Measurements from ENCODE around the gene TNFSF9. TPM values are rescaled to one million over a fixed set of nuclear protein-coding genes. Genes with fewer than 3 reads are reported as not detected.
"Not testable (repeated sequence)": the region's sequence is repeated elsewhere in the genome, so short reads cannot be mapped to it uniquely, and the experiment has no call there.

TNFSF9 gene
- total RNA-seq, 2 experiments from 2014 or later, result 1.5 to 1.8 TPM

DNA sequence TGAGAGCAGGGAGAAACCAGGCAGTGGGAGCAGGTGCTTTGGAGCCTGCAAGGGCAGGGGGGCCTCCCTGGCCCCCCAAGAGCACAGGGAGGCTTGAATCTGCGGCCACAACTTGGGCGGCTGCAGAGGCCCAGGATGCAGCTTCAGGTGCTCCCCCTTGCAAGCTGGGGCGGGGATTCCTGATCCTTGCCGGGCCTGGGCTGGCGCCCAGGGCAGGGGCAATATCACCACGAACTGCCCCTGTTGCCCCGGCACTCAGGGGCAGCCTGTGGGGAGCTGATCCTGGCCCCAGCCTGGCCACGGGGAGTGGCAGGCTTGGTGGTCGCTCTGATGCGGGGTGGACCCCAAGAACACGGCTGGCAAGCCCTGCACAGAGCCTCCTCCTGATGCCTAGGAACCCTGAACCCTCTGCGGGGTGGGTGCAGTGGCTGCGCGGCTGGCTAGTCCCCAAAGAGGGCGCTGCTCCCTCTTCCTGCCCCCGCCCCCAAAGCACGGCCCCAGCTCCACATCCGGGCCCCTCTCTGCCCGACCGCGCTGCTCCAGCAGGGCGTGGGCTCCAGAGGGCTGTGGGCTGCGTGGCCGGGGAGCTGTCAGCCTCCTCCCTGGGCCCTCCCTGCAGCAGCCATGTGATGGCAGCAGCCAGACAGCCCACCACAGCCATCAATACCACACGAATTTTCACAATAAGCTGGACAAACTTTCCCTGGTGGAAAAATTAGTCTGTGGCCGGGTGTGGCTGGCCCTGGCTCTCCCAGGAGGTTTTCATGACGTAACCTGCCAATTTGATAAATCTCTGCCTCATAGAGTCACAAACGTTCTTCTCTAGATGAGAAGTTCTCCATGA, 21.0 kb downstream of the TNFSF9 start:
- DNase-seq (peak; percentile 19 to 83 (median 46)), ATAC-seq (ENCODE audit: poor library complexity) (peak; percentile 99)
- Mint-ChIP-seq H3K27ac (no peak overlapping the region), H3K4me1 (ENCODE audit: low read depth) (peaks cover 6% of the 10 kb centered on the region), H3K27me3 (no peaks in the 10 kb centered on the region), H3K4me3 (no peak overlapping the region), H3K9me3 (no peaks in the 10 kb centered on the region), H3K36me3 (ENCODE audit: low read depth) (no peaks in the 10 kb centered on the region)
- H3K27ac ChIP-seq (ENCODE audit: low read depth in 1 of 2, low read length in 2 of 2), result no peak overlapping the region
- H3K36me3 ChIP-seq (ENCODE audit: insufficient read depth, low read length), result no peaks in the 10 kb centered on the region
- H3K27me3 ChIP-seq (ENCODE audit: control insufficient read depth in 1 of 2, insufficient read depth in 2 of 2, low read length in 2 of 2), result no peaks in the 10 kb centered on the region
- TF ChIP-seq, protein P1, sequence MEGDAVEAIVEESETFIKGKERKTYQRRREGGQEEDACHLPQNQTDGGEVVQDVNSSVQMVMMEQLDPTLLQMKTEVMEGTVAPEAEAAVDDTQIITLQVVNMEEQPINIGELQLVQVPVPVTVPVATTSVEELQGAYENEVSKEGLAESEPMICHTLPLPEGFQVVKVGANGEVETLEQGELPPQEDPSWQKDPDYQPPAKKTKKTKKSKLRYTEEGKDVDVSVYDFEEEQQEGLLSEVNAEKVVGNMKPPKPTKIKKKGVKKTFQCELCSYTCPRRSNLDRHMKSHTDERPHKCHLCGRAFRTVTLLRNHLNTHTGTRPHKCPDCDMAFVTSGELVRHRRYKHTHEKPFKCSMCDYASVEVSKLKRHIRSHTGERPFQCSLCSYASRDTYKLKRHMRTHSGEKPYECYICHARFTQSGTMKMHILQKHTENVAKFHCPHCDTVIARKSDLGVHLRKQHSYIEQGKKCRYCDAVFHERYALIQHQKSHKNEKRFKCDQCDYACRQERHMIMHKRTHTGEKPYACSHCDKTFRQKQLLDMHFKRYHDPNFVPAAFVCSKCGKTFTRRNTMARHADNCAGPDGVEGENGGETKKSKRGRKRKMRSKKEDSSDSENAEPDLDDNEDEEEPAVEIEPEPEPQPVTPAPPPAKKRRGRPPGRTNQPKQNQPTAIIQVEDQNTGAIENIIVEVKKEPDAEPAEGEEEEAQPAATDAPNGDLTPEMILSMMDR (IDR thresholded peaks at IDR 0.05), result peak; percentile 29
- intact Hi-C loops (cut with DNase I, micrococcal nuclease), result no loop called here
- H3K4me1 ChIP-seq (ENCODE audit: insufficient read depth, low read length), result peaks cover 19% of the 10 kb centered on the region
- ChIA-PET POLR2A (interaction anchor here (0.6 to 1.1 kb wide), 4 partner anchors 16 to 339 kb away, joined by 3 read pairs; partner anchors contain the start of gene TNFSF9), CTCF (interaction anchor here (0.6 to 2.0 kb wide), 3 partner anchors 11 to 81 kb away, joined by 3 to 6 read pairs (median 4); no protein-coding TSS in a partner anchor)
- H3K9me3 ChIP-seq (ENCODE audit: control insufficient read depth in 1 of 2, insufficient read depth in 1 of 2, low read length in 2 of 2), result no peaks in the 10 kb centered on the region
- peak overlapping the region; percentile 24 for H3K4me3 ChIP-seq (ENCODE audit: low read length)

DNA sequence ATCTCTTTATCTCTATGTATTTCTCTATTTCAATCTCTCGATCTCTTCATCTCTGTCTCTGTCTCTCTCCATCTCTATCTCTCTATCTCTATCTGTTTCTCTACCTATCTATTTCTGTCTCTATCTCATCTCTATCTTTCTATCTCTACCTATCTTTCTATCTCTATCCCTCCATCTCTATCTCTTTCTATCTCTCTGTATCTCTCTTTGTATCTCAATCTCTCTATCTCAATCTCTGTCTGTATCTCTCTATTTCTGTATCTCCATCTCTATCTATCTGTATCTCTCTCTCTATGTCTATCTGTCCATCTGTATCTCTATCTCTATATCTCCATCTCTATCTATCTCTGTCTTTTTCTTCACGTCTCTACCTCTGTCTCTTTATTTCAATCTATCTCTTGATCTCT, 25.2 kb downstream of the TNFSF9 start:
- Mint-ChIP-seq H3K36me3 (ENCODE audit: low read depth) (no peaks in the 10 kb centered on the region), H3K27me3 (no peaks in the 10 kb centered on the region), H3K4me3 (no peak overlapping the region), H3K27ac (no peak overlapping the region), H3K4me1 (ENCODE audit: low read depth) (peaks cover 6% of the 10 kb centered on the region), H3K9me3 (no peaks in the 10 kb centered on the region)
- no peak overlapping the region for H3K4me3 ChIP-seq (ENCODE audit: low read length)
- no peaks in the 10 kb centered on the region for H3K27me3 ChIP-seq (ENCODE audit: control insufficient read depth in 1 of 2, insufficient read depth in 2 of 2, low read length in 2 of 2)
- CTCF ChIA-PET, result no interaction called here
- TF ChIP-seq, protein P1 (IDR thresholded peaks at IDR 0.05), result peak; percentile 33
- peaks cover 19% of the 10 kb centered on the region for H3K4me1 ChIP-seq (ENCODE audit: insufficient read depth, low read length)
- no peaks in the 10 kb centered on the region for H3K9me3 ChIP-seq (ENCODE audit: control insufficient read depth in 1 of 2, insufficient read depth in 1 of 2, low read length in 2 of 2)
- ATAC-seq (ENCODE audit: poor library complexity), result no peak
- H3K36me3 ChIP-seq (ENCODE audit: insufficient read depth, low read length), result no peaks in the 10 kb centered on the region
- no peak for DNase-seq
- H3K27ac ChIP-seq (ENCODE audit: low read depth in 1 of 2, low read length in 2 of 2), result no peak overlapping the region
- intact Hi-C loops (cut with DNase I, micrococcal nuclease), result no loop called here
- POLR2A ChIA-PET, result no interaction called here

DNA sequence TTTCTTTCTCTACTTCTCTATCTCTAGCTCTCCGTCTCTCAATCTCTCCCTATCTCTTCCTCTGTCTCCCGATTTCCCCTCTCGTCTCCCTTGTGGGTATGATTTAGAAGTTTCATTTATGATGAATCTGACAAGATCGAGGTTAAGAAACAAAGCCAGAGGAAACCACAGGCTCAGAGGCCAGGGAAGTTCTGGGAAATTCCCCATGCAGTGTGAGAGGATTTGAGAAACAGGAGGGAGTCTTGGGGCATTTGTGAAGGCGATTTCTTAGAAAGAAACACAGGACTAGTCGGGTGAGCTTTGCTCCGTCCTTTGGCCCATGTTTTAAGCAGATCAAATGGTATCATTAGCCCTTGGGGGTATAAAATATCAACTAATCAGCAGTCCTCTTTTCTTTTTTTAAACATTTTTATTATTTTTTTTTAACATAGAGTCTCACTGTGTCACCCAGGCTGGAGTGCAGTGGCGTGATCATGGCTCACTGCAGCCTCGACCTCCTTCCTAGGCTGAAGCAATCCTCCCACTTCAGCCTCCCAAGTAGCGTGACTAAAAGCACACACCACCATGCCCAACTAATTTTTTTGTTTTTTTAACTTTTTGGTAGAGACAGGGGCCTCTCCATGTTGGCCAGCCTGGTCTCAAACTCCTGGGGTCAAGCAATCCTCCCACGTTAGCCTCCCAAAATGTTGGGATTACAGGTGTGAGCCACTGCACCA, 25.8 kb downstream of the TNFSF9 start:
- ChIA-PET CTCF (no interaction called here), POLR2A (no interaction called here)
- peaks cover 6% of the 10 kb centered on the region for H3K4me1 Mint-ChIP-seq (ENCODE audit: low read depth)
- Histone ChIP-seq H3K36me3 (ENCODE audit: insufficient read depth, low read length) (no peaks in the 10 kb centered on the region), H3K9me3 (ENCODE audit: control insufficient read depth in 1 of 2, insufficient read depth in 1 of 2, low read length in 2 of 2) (no peaks in the 10 kb centered on the region), H3K4me3 (ENCODE audit: low read length) (no peak overlapping the region), H3K27ac (ENCODE audit: low read depth in 1 of 2, low read length in 2 of 2) (no peak overlapping the region), H3K27me3 (ENCODE audit: control insufficient read depth in 1 of 2, insufficient read depth in 2 of 2, low read length in 2 of 2) (no peaks in the 10 kb centered on the region), H3K4me1 (ENCODE audit: insufficient read depth, low read length) (peaks cover 13% of the 10 kb centered on the region)
- intact Hi-C loops (cut with DNase I, micrococcal nuclease), result no loop called here
- H3K36me3 Mint-ChIP-seq (ENCODE audit: low read depth), result no peaks in the 10 kb centered on the region
- H3K9me3 Mint-ChIP-seq, result no peaks in the 10 kb centered on the region
- H3K27ac Mint-ChIP-seq, result no peak overlapping the region
- no peaks in the 10 kb centered on the region for H3K27me3 Mint-ChIP-seq
- H3K4me3 Mint-ChIP-seq, result no peak overlapping the region
- peak in 2 of 14 experiments; percentile 55 to 62 for DNase-seq
- TF ChIP-seq, protein P1 (IDR thresholded peaks at IDR 0.05), result peak; percentile 5
- no peak for ATAC-seq (ENCODE audit: poor library complexity)

DNA sequence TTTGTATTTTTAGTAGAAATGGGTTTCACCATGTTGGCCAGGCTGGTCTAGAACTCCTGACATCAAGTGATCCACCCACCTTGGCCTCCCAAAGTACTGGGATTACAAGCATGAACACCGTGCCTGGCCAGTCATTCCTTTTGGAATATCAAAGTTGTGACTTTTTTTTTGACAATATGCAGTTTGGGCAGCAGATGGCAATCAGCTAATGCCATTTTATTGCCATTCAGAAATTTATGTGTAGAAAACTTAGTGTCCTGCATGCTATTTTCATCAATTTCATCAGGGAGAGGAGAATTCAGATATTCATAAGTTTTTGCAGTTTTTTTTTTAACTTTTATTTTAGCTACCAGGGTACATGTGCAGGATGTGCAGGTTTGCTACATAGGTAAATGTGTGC, 31.6 kb downstream of the TNFSF9 start:
- ATAC-seq (ENCODE audit: poor library complexity); H3K27me3 ChIP-seq (ENCODE audit: control insufficient read depth in 1 of 2, insufficient read depth in 2 of 2, low read length in 2 of 2); H3K27ac ChIP-seq (ENCODE audit: low read depth in 1 of 2, low read length in 2 of 2); H3K27ac Mint-ChIP-seq; H3K4me1 Mint-ChIP-seq (ENCODE audit: low read depth); DNase-seq; H3K4me1 ChIP-seq (ENCODE audit: insufficient read depth, low read length); H3K4me3 Mint-ChIP-seq; H3K36me3 Mint-ChIP-seq (ENCODE audit: low read depth); H3K4me3 ChIP-seq (ENCODE audit: low read length); intact Hi-C loops (cut with DNase I, micrococcal nuclease); H3K36me3 ChIP-seq (ENCODE audit: insufficient read depth, low read length); CTCF ChIA-PET; POLR2A ChIA-PET; H3K9me3 ChIP-seq (ENCODE audit: control insufficient read depth in 1 of 2, insufficient read depth in 1 of 2, low read length in 2 of 2); H3K9me3 Mint-ChIP-seq: not testable (repeated sequence)
- H3K27me3 Mint-ChIP-seq, result peaks cover 18% of the 10 kb centered on the region
